Fibroblast of lung (primary cell): ENCODE results near the gene FGFR2. TPM values are rescaled to one million over a fixed set of nuclear protein-coding genes. Genes with fewer than 3 reads are reported as not detected.

Source experiments
- DNase-seq, 2 donors: peaks; one replicate each; pipeline versions ENCODE4 v3.0.0 to v3.0.0-alpha.2; 2010; ENCODE audit warnings: low read depth in 2 of 2
- H2AFZ ChIP-seq: 2 replicates; pipeline ENCODE4 v1.5.1; 2012; ENCODE audit warnings: low read length, control low read depth, inconsistent platforms
- H3K27ac ChIP-seq: 2 replicates; pipeline ENCODE4 v1.5.1; 2011; ENCODE audit warnings: low read length, control low read depth; ENCODE audit not compliant: insufficient read depth
- H3K27me3 ChIP-seq: 2 replicates; pipeline ENCODE4 v1.5.1; 2011; ENCODE audit warnings: mild to moderate bottlenecking, low read length; ENCODE audit not compliant: control insufficient read depth, insufficient read depth
- H3K36me3 ChIP-seq: 2 replicates; pipeline ENCODE4 v1.5.1; 2011; ENCODE audit warnings: low read length; ENCODE audit not compliant: control insufficient read depth, insufficient read depth
- H3K4me1 ChIP-seq: 2 replicates; pipeline ENCODE4 v1.5.1; 2011; ENCODE audit warnings: low read length; ENCODE audit not compliant: control insufficient read depth, insufficient read depth; ENCODE audit errors: extremely low read depth
- H3K4me2 ChIP-seq: 2 replicates; pipeline ENCODE4 v1.5.1; 2011; ENCODE audit warnings: low read length, control low read depth; ENCODE audit not compliant: insufficient read depth; ENCODE audit errors: extremely low read depth
- H3K4me3 ChIP-seq, 4 experiments: fragments of 200-600 bp in 1 of 4; sonication (generic) in 1 of 4; replicated peaks in 1 of 4; 2 replicates each; pipeline ENCODE4 v1.5.1; 2011 to 2016; ENCODE audit warnings: low read length in 4 of 4, low read depth in 3 of 4, mild to moderate bottlenecking in 3 of 4, control low read depth in 2 of 4, inconsistent platforms in 1 of 4, mixed read lengths in 1 of 4; ENCODE audit not compliant: insufficient read depth in 1 of 4; ENCODE audit errors: control extremely low read depth in 1 of 4
- H3K79me2 ChIP-seq: 2 replicates; pipeline ENCODE4 v1.5.1; 2012; ENCODE audit warnings: mild to moderate bottlenecking, low read length, inconsistent platforms; ENCODE audit not compliant: control insufficient read depth, insufficient read depth
- H3K9ac ChIP-seq: 2 replicates; pipeline ENCODE4 v1.5.1; 2011; ENCODE audit warnings: mild to moderate bottlenecking, low read length, control low read depth; ENCODE audit not compliant: insufficient read depth
- H3K9me3 ChIP-seq: 2 replicates; pipeline ENCODE4 v1.5.1; 2012; ENCODE audit warnings: low read depth, low read length; ENCODE audit not compliant: control insufficient read depth, insufficient read depth
- H4K20me1 ChIP-seq: 2 replicates; pipeline ENCODE4 v1.5.1; 2011; ENCODE audit warnings: low read length; ENCODE audit not compliant: control insufficient read depth, insufficient read depth; ENCODE audit errors: extremely low read depth
- EZH2 ChIP-seq: IDR thresholded peaks from 2 replicates; pipeline ENCODE4 v1.5.1; 2012; ENCODE audit warnings: low read length, control low read depth, mild to moderate bottlenecking; ENCODE audit errors: missing control alignments
- polyA plus RNA-seq, 2 donors: library from polyadenylated mRNA; depleted of rRNA in 1 of 2; stranded (reverse) in 1 of 2; unstranded in 1 of 2; fragments of >200 nt; gene quantifications; 2 replicates each; pipeline ENCODE4 v1.2.1, GENCODE V29; 2011 to 2012; ENCODE audit warnings: missing spikeins in 1 of 2
- total RNA-seq: library from RNA; depleted of rRNA; stranded (reverse); fragments of >200 nt; gene quantifications from 2 replicates; pipeline ENCODE4 v1.2.1, GENCODE V29; 2014
- TF ChIP-seq, protein P1 (sequence below), 2 donors: IDR thresholded peaks in 1 of 2; conservative IDR thresholded peaks in 1 of 2; 1 replicate in 1 of 2; 2 replicates in 1 of 2; pipeline ENCODE4 v1.5.1; 2011 to 2012; ENCODE audit warnings: low read length in 2 of 2, control low read depth in 1 of 2, inconsistent platforms in 1 of 2, low read depth in 1 of 2, mild to moderate bottlenecking in 1 of 2

The FGFR2 gene
- total and polyA plus RNA-seq, 2 donors (not counting 1 experiment from before 2014, with no cell fraction given), result 0.10 to 0.17 TPM

GRCh38 chr10:121609426-121610380, 11.5 kb upstream of the FGFR2 start:
- no peak overlapping the region for H2AFZ ChIP-seq
- no peak overlapping the region for H3K4me2 ChIP-seq
- DNase-seq, result no peak
- no peak overlapping the region for H3K9ac ChIP-seq
- H3K36me3 ChIP-seq, result no peaks in the 10 kb centered on the region
- no peaks in the 10 kb centered on the region for H4K20me1 ChIP-seq
- no peaks in the 10 kb centered on the region for H3K27me3 ChIP-seq
- TF ChIP-seq EZH2, result no peak
- TF ChIP-seq, protein P1, sequence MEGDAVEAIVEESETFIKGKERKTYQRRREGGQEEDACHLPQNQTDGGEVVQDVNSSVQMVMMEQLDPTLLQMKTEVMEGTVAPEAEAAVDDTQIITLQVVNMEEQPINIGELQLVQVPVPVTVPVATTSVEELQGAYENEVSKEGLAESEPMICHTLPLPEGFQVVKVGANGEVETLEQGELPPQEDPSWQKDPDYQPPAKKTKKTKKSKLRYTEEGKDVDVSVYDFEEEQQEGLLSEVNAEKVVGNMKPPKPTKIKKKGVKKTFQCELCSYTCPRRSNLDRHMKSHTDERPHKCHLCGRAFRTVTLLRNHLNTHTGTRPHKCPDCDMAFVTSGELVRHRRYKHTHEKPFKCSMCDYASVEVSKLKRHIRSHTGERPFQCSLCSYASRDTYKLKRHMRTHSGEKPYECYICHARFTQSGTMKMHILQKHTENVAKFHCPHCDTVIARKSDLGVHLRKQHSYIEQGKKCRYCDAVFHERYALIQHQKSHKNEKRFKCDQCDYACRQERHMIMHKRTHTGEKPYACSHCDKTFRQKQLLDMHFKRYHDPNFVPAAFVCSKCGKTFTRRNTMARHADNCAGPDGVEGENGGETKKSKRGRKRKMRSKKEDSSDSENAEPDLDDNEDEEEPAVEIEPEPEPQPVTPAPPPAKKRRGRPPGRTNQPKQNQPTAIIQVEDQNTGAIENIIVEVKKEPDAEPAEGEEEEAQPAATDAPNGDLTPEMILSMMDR (conservative IDR thresholded peaks at IDR 0.05 in 1 of 2, IDR thresholded peaks at IDR 0.05 in 1 of 2; ENCODE audit: low read depth in 1 of 2, low read length in 2 of 2), result no peak
- H3K4me1 ChIP-seq, result no peaks in the 10 kb centered on the region
- H3K4me3 ChIP-seq, result no peak overlapping the region
- no peak overlapping the region for H3K27ac ChIP-seq
- H3K79me2 ChIP-seq, result no peaks in the 10 kb centered on the region
- H3K9me3 ChIP-seq, result no peaks in the 10 kb centered on the region

DNA sequence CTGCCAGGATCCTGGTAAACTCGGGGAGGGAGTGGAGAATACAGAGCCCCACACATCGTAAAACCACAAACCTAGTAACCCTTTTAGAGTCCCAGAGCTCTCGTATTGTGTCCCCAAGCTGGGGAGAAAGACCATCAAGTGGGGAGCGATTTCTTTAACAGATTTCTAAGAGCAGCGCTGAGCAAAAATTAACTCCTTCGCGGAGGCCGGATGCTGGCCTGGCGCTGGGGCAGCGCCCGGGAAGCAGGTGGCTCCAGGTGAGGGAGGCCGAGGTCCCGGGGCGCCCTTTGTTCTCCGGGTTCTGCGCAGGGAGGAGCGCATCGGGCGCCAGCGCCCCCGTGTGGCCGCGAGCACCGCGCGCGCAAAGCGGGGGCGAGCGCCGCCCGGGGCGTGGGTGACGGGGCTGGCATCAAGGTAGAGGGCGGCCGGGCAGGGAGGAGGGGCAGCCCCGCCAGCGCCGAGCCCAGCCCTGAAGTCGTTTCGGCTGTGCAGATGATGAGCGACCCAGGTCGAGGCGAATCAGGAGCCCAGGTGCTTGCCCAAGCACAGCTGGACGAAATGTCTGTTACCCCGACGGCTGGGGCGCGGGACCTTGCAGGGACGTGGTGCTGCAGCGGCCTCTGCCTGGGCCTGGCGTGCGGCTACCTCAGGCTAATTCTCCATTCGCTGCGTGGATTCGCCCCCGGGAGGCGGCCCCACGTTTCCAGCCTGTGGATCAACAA, 10.4 kb upstream of the FGFR2 start:
- Histone ChIP-seq H3K27ac (no peak overlapping the region), H3K4me3 (peak overlapping the region in 2 of 4 experiments; percentile 34 to 41)

More for the DNA sequence above, 10.4 kb upstream of the FGFR2 start:
- H3K79me2 ChIP-seq, result no peaks in the 10 kb centered on the region
- H3K4me1 ChIP-seq, result no peaks in the 10 kb centered on the region
- no peak overlapping the region for H2AFZ ChIP-seq
- H3K9ac ChIP-seq, result no peak overlapping the region
- no peaks in the 10 kb centered on the region for H3K9me3 ChIP-seq
- no peaks in the 10 kb centered on the region for H4K20me1 ChIP-seq
- DNase-seq, result no peak
- H3K36me3 ChIP-seq, result no peaks in the 10 kb centered on the region
- H3K27me3 ChIP-seq, result no peaks in the 10 kb centered on the region
- H3K4me2 ChIP-seq, result peak overlapping the region; percentile 10
- TF ChIP-seq, protein P1 (conservative IDR thresholded peaks at IDR 0.05 in 1 of 2, IDR thresholded peaks at IDR 0.05 in 1 of 2; ENCODE audit: low read depth in 1 of 2, low read length in 2 of 2), result peak in 1 of 2 donors; percentile 54
- no peak for TF ChIP-seq EZH2
